ENCODE data around the gene FAM107A.

Gene FAM107A

GRCh38 chr3:58613236-58614132 is 36.3 kb upstream of the FAM107A start:
- Histone ChIP-seq H3K9ac (ENCODE audit: low read length) (no peak overlapping the region), H3K4me3 (ENCODE audit: low read length) (no peak overlapping the region), H3K27ac (ENCODE audit: low read depth, low read length) (no peak overlapping the region), H4K5ac (ENCODE audit: low read length) (no peak overlapping the region), H3K4ac (ENCODE audit: low read depth, low read length) (no peak overlapping the region), H2BK120ac (ENCODE audit: low read depth, low read length) (no peak overlapping the region), H3K18ac (ENCODE audit: low read length) (no peak overlapping the region), H4K8ac (ENCODE audit: low read depth, low read length) (no peak overlapping the region), H3K79me2 (ENCODE audit: control insufficient read depth, insufficient read depth, low read length) (no peaks in the 10 kb centered on the region), H3K4me2 (ENCODE audit: low read length) (no peak overlapping the region), H2BK15ac (replicated peaks; ENCODE audit: low read depth) (no peak overlapping the region), H3K4me1 (ENCODE audit: control insufficient read depth, low read depth, low read length) (peaks cover 1% of the 10 kb centered on the region), H2BK5ac (ENCODE audit: low read length) (no peak overlapping the region), H3K79me1 (ENCODE audit: low read length) (no peaks in the 10 kb centered on the region), H3K36me3 (ENCODE audit: control insufficient read depth, insufficient read depth, low read length) (no peaks in the 10 kb centered on the region), H3K27me3 (ENCODE audit: insufficient read depth, low read length, poor library complexity) (no peaks in the 10 kb centered on the region), H3K23ac (ENCODE audit: low read length) (no peak overlapping the region), H3K56ac (ENCODE audit: low read length) (no peak overlapping the region), H2AK5ac (ENCODE audit: low read length) (no peak overlapping the region)
- DNase-seq = no peak
- WGBS (ENCODE audit: extremely low coverage, insufficient coverage, low lambda C conversion rate) = no CpG with 5 or more reads among the region's 7 CpGs

- H2BK15ac ChIP-seq (replicated peaks; ENCODE audit: low read depth) = no peak overlapping the region
- H3K4me1 ChIP-seq (ENCODE audit: control insufficient read depth, low read depth, low read length) = peaks cover 1% of the 10 kb centered on the region
- H2BK120ac ChIP-seq (ENCODE audit: low read depth, low read length) = no peak overlapping the region
- H3K18ac ChIP-seq (ENCODE audit: low read length) = no peak overlapping the region
- no peak overlapping the region for H4K5ac ChIP-seq (ENCODE audit: low read length)
- no peak overlapping the region for H4K8ac ChIP-seq (ENCODE audit: low read depth, low read length)
- H2AK5ac ChIP-seq (ENCODE audit: low read length) = no peak overlapping the region
- WGBS (ENCODE audit: extremely low coverage, insufficient coverage, low lambda C conversion rate) = no CpG with 5 or more reads among the region's 9 CpGs
- DNase-seq = no peak
- no peak overlapping the region for H3K56ac ChIP-seq (ENCODE audit: low read length)
- no peaks in the 10 kb centered on the region for H3K27me3 ChIP-seq (ENCODE audit: insufficient read depth, low read length, poor library complexity)
- no peaks in the 10 kb centered on the region for H3K36me3 ChIP-seq (ENCODE audit: control insufficient read depth, insufficient read depth, low read length)
- H3K4me2 ChIP-seq (ENCODE audit: low read length) = no peak overlapping the region
- H3K4ac ChIP-seq (ENCODE audit: low read depth, low read length) = no peak overlapping the region
- H3K4me3 ChIP-seq (ENCODE audit: low read length) = no peak overlapping the region
- no peak overlapping the region for H3K27ac ChIP-seq (ENCODE audit: low read depth, low read length)
- no peak overlapping the region for H3K9ac ChIP-seq (ENCODE audit: low read length)
- no peak overlapping the region for H2BK5ac ChIP-seq (ENCODE audit: low read length)
- no peaks in the 10 kb centered on the region for H3K79me2 ChIP-seq (ENCODE audit: control insufficient read depth, insufficient read depth, low read length)
- H3K79me1 ChIP-seq (ENCODE audit: low read length) = no peaks in the 10 kb centered on the region
- no peak overlapping the region for H3K23ac ChIP-seq (ENCODE audit: low read length)
Measured at GRCh38 chr3:58612830-58613229, 35.6 kb upstream of the FAM107A start.

- H3K18ac ChIP-seq (ENCODE audit: low read length) = no peak overlapping the region
- H3K4ac ChIP-seq (ENCODE audit: low read depth, low read length) = no peak overlapping the region
- no peaks in the 10 kb centered on the region for H3K4me1 ChIP-seq (ENCODE audit: control insufficient read depth, low read depth, low read length)
- no peak for DNase-seq
- no peak overlapping the region for H3K4me2 ChIP-seq (ENCODE audit: low read length)
- H3K27ac ChIP-seq (ENCODE audit: low read depth, low read length) = no peak overlapping the region
- no peak overlapping the region for H2AK5ac ChIP-seq (ENCODE audit: low read length)
- no peak overlapping the region for H2BK120ac ChIP-seq (ENCODE audit: low read depth, low read length)
- H3K79me2 ChIP-seq (ENCODE audit: control insufficient read depth, insufficient read depth, low read length) = no peaks in the 10 kb centered on the region
- no peak overlapping the region for H3K9ac ChIP-seq (ENCODE audit: low read length)
- no peaks in the 10 kb centered on the region for H3K79me1 ChIP-seq (ENCODE audit: low read length)
- H3K23ac ChIP-seq (ENCODE audit: low read length) = no peak overlapping the region
- H3K27me3 ChIP-seq (ENCODE audit: insufficient read depth, low read length, poor library complexity) = no peaks in the 10 kb centered on the region
- no peak overlapping the region for H3K56ac ChIP-seq (ENCODE audit: low read length)
- H2BK15ac ChIP-seq (replicated peaks; ENCODE audit: low read depth) = no peak overlapping the region
- H2BK5ac ChIP-seq (ENCODE audit: low read length) = no peak overlapping the region
- no peak overlapping the region for H3K4me3 ChIP-seq (ENCODE audit: low read length)
- WGBS (ENCODE audit: extremely low coverage, insufficient coverage, low lambda C conversion rate) = no CpG with 5 or more reads among the region's 7 CpGs
- H4K8ac ChIP-seq (ENCODE audit: low read depth, low read length) = no peak overlapping the region
- no peaks in the 10 kb centered on the region for H3K36me3 ChIP-seq (ENCODE audit: control insufficient read depth, insufficient read depth, low read length)
- H4K5ac ChIP-seq (ENCODE audit: low read length) = no peak overlapping the region
Measured at GRCh38 chr3:58609990-58610389, 32.8 kb upstream of the FAM107A start.

- no peaks in the 10 kb centered on the region for H3K79me2 ChIP-seq (ENCODE audit: control insufficient read depth, insufficient read depth, low read length)
- no peak overlapping the region for H3K4me2 ChIP-seq (ENCODE audit: low read length)
- H3K79me1 ChIP-seq (ENCODE audit: low read length) = no peaks in the 10 kb centered on the region
- no peaks in the 10 kb centered on the region for H3K27me3 ChIP-seq (ENCODE audit: insufficient read depth, low read length, poor library complexity)
- no CpG with 5 or more reads among the region's 5 CpGs for WGBS (ENCODE audit: extremely low coverage, insufficient coverage, low lambda C conversion rate)
- no peak for DNase-seq
- H2BK5ac ChIP-seq (ENCODE audit: low read length) = no peak overlapping the region
- H4K8ac ChIP-seq (ENCODE audit: low read depth, low read length) = no peak overlapping the region
- H2AK5ac ChIP-seq (ENCODE audit: low read length) = no peak overlapping the region
- H2BK15ac ChIP-seq (replicated peaks; ENCODE audit: low read depth) = no peak overlapping the region
- H4K5ac ChIP-seq (ENCODE audit: low read length) = no peak overlapping the region
- H2BK120ac ChIP-seq (ENCODE audit: low read depth, low read length) = no peak overlapping the region
- H3K4me1 ChIP-seq (ENCODE audit: control insufficient read depth, low read depth, low read length) = no peaks in the 10 kb centered on the region
- H3K4ac ChIP-seq (ENCODE audit: low read depth, low read length) = no peak overlapping the region
- no peak overlapping the region for H3K27ac ChIP-seq (ENCODE audit: low read depth, low read length)
- H3K4me3 ChIP-seq (ENCODE audit: low read length) = no peak overlapping the region
- H3K18ac ChIP-seq (ENCODE audit: low read length) = no peak overlapping the region
- no peaks in the 10 kb centered on the region for H3K36me3 ChIP-seq (ENCODE audit: control insufficient read depth, insufficient read depth, low read length)
- no peak overlapping the region for H3K23ac ChIP-seq (ENCODE audit: low read length)
- H3K56ac ChIP-seq (ENCODE audit: low read length) = no peak overlapping the region
- no peak overlapping the region for H3K9ac ChIP-seq (ENCODE audit: low read length)
Measured at GRCh38 chr3:58608648-58609047, 31.5 kb upstream of the FAM107A start.

GRCh38 chr3:58607816-58608215 is 30.6 kb upstream of the FAM107A start:
- no peak overlapping the region for H2AK5ac ChIP-seq (ENCODE audit: low read length)
- H3K4me3 ChIP-seq (ENCODE audit: low read length) = no peak overlapping the region
- no peak overlapping the region for H2BK120ac ChIP-seq (ENCODE audit: low read depth, low read length)
- H3K4me2 ChIP-seq (ENCODE audit: low read length) = no peak overlapping the region
- H3K36me3 ChIP-seq (ENCODE audit: control insufficient read depth, insufficient read depth, low read length) = no peaks in the 10 kb centered on the region
- no peak overlapping the region for H3K18ac ChIP-seq (ENCODE audit: low read length)
- no peaks in the 10 kb centered on the region for H3K79me2 ChIP-seq (ENCODE audit: control insufficient read depth, insufficient read depth, low read length)
- no peak overlapping the region for H2BK5ac ChIP-seq (ENCODE audit: low read length)
- no peaks in the 10 kb centered on the region for H3K4me1 ChIP-seq (ENCODE audit: control insufficient read depth, low read depth, low read length)
- no peak overlapping the region for H3K23ac ChIP-seq (ENCODE audit: low read length)
- no peaks in the 10 kb centered on the region for H3K79me1 ChIP-seq (ENCODE audit: low read length)
- no peak overlapping the region for H4K5ac ChIP-seq (ENCODE audit: low read length)
- no peak overlapping the region for H3K56ac ChIP-seq (ENCODE audit: low read length)
- H4K8ac ChIP-seq (ENCODE audit: low read depth, low read length) = no peak overlapping the region
- DNase-seq = no peak
- no CpG with 5 or more reads among the region's 4 CpGs for WGBS (ENCODE audit: extremely low coverage, insufficient coverage, low lambda C conversion rate)
- H3K9ac ChIP-seq (ENCODE audit: low read length) = no peak overlapping the region
- H3K27me3 ChIP-seq (ENCODE audit: insufficient read depth, low read length, poor library complexity) = no peaks in the 10 kb centered on the region
- no peak overlapping the region for H3K27ac ChIP-seq (ENCODE audit: low read depth, low read length)
- no peak overlapping the region for H3K4ac ChIP-seq (ENCODE audit: low read depth, low read length)
- no peak overlapping the region for H2BK15ac ChIP-seq (replicated peaks; ENCODE audit: low read depth)

GRCh38 chr3:58606693-58607092 is 29.5 kb upstream of the FAM107A start:
- no peak overlapping the region for H4K8ac ChIP-seq (ENCODE audit: low read depth, low read length)
- no peaks in the 10 kb centered on the region for H3K36me3 ChIP-seq (ENCODE audit: control insufficient read depth, insufficient read depth, low read length)
- H3K4ac ChIP-seq (ENCODE audit: low read depth, low read length) = no peak overlapping the region
- DNase-seq = no peak
- no peak overlapping the region for H3K18ac ChIP-seq (ENCODE audit: low read length)
- no peak overlapping the region for H3K4me2 ChIP-seq (ENCODE audit: low read length)
- H2AK5ac ChIP-seq (ENCODE audit: low read length) = no peak overlapping the region
- H3K79me1 ChIP-seq (ENCODE audit: low read length) = no peaks in the 10 kb centered on the region
- no peak overlapping the region for H4K5ac ChIP-seq (ENCODE audit: low read length)
- H3K4me3 ChIP-seq (ENCODE audit: low read length) = no peak overlapping the region
- no peak overlapping the region for H2BK15ac ChIP-seq (replicated peaks; ENCODE audit: low read depth)
- H3K9ac ChIP-seq (ENCODE audit: low read length) = no peak overlapping the region
- H3K27me3 ChIP-seq (ENCODE audit: insufficient read depth, low read length, poor library complexity) = no peaks in the 10 kb centered on the region
- no peak overlapping the region for H2BK120ac ChIP-seq (ENCODE audit: low read depth, low read length)
- no peaks in the 10 kb centered on the region for H3K79me2 ChIP-seq (ENCODE audit: control insufficient read depth, insufficient read depth, low read length)
- no peak overlapping the region for H3K27ac ChIP-seq (ENCODE audit: low read depth, low read length)
- H3K56ac ChIP-seq (ENCODE audit: low read length) = no peak overlapping the region
- WGBS (ENCODE audit: extremely low coverage, insufficient coverage, low lambda C conversion rate) = no CpG with 5 or more reads among the region's 1 CpG
- no peaks in the 10 kb centered on the region for H3K4me1 ChIP-seq (ENCODE audit: control insufficient read depth, low read depth, low read length)
- no peak overlapping the region for H3K23ac ChIP-seq (ENCODE audit: low read length)
- H2BK5ac ChIP-seq (ENCODE audit: low read length) = no peak overlapping the region

Data from mesendoderm (in vitro differentiated cells).